Cardiac muscle cell (in vitro differentiated cells and primary cell): ENCODE measurements around the gene NDUFB5. TPM values are rescaled to one million over a fixed set of nuclear protein-coding genes. Genes with fewer than 3 reads are reported as not detected.
A peak's percentile ranks its signal among the peaks of the same experiment; 100 is the strongest.

Experiments used
- DNase-seq, 2 donors: peaks; one replicate each; pipeline versions ENCODE4 v3.0.0 to v3.0.0-alpha.2; 2010 to 2017; ENCODE audit warnings: low read depth in 1 of 2, low spot score in 1 of 2
- H3K27ac ChIP-seq: fragments of 200-600 bp; sonication (generic); 2 replicates; pipeline ENCODE4 v1.5.1; 2016
- H3K27me3 ChIP-seq: fragments of 200-600 bp; sonication (generic); 2 replicates; pipeline ENCODE4 v1.6.0; 2016; ENCODE audit warnings: control low read depth
- H3K36me3 ChIP-seq: fragments of 200-600 bp; sonication (generic); 2 replicates; pipeline ENCODE4 v1.5.1; 2016; ENCODE audit warnings: control low read depth
- H3K4me1 ChIP-seq: fragments of 200-600 bp; sonication (generic); 2 replicates; pipeline ENCODE4 v1.8.1; 2017; ENCODE audit warnings: low read depth, mild to moderate bottlenecking, mixed run types
- H3K4me3 ChIP-seq: fragments of 200-600 bp; sonication (generic); 2 replicates; pipeline ENCODE4 v1.5.1; 2016; ENCODE audit warnings: mild to moderate bottlenecking
- H3K9me3 ChIP-seq: fragments of 200-600 bp; sonication (generic); 2 replicates; pipeline ENCODE4 v1.5.1; 2017; ENCODE audit warnings: low read depth, mild to moderate bottlenecking, control low read depth
- CTCF ChIP-seq: IDR thresholded peaks from 2 replicates; pipeline ENCODE4 v1.5.1; 2012; ENCODE audit warnings: low read depth, mild to moderate bottlenecking, low read length
- polyA plus RNA-seq: library from polyadenylated mRNA; unstranded; fragments of >200 nt; fragmentation: Nextera tagmentation; extraction: Ambion mirVana; gene quantifications from 2 replicates; pipeline ENCODE4 v1.2.1, GENCODE V29; 2016
- total RNA-seq: library from RNA; depleted of rRNA; stranded (reverse); fragments of >200 nt; gene quantifications from 2 replicates; pipeline ENCODE4 v1.2.3, GENCODE V29; 2016

NDUFB5 gene
- total and polyA plus RNA-seq, 2 experiments from 2014 or later: 140 to 309 TPM

GRCh38 chr3:179603321-179603720 is 1.3 kb upstream of the NDUFB5 start:
- Histone ChIP-seq H3K27ac (no peak overlapping the region), H3K4me1 (peaks cover 13% of the 10 kb centered on the region), H3K4me3 (peak overlapping the region; percentile 70), H3K9me3 (no peaks in the 10 kb centered on the region), H3K36me3 (peaks cover 35% of the 10 kb centered on the region), H3K27me3 (no peaks in the 10 kb centered on the region)
- no peak for TF ChIP-seq CTCF
- DNase-seq: no peak

- Histone ChIP-seq H3K27ac (peak overlapping the region; percentile 97), H3K4me1 (peaks cover 13% of the 10 kb centered on the region), H3K4me3 (peak overlapping the region; percentile 70), H3K9me3 (no peaks in the 10 kb centered on the region), H3K27me3 (no peaks in the 10 kb centered on the region), H3K36me3 (peaks cover 30% of the 10 kb centered on the region)
- TF ChIP-seq CTCF: no peak
- DNase-seq: no peak
These were observed 763 bp upstream of the NDUFB5 start for GRCh38 chr3:179603831-179604230.

- H3K9me3 ChIP-seq: no peaks in the 10 kb centered on the region
- H3K36me3 ChIP-seq: peaks cover 8% of the 10 kb centered on the region
- H3K4me1 ChIP-seq: peaks cover 13% of the 10 kb centered on the region
- TF ChIP-seq CTCF: no peak
- H3K27me3 ChIP-seq: no peaks in the 10 kb centered on the region
- H3K4me3 ChIP-seq: no peak overlapping the region
- H3K27ac ChIP-seq: no peak overlapping the region
- no peak for DNase-seq
These were observed 2.0 kb downstream of the NDUFB5 start for GRCh38 chr3:179606534-179607085.

- no peak for DNase-seq
- no peak for TF ChIP-seq CTCF
- H3K36me3 ChIP-seq: peaks cover 3% of the 10 kb centered on the region
These were observed 4.5 kb downstream of the NDUFB5 start for GRCh38 chr3:179608931-179609720.

GRCh38 chr3:179610066-179610465 is 5.5 kb downstream of the NDUFB5 start:
- DNase-seq: no peak
- Histone ChIP-seq H3K4me1 (peaks cover 6% of the 10 kb centered on the region), H3K27me3 (no peaks in the 10 kb centered on the region), H3K36me3 (peaks cover 7% of the 10 kb centered on the region), H3K27ac (no peak overlapping the region), H3K9me3 (no peaks in the 10 kb centered on the region), H3K4me3 (no peak overlapping the region)
- TF ChIP-seq CTCF: no peak

More at GRCh38 chr3:179608931-179609720, 4.5 kb downstream of the NDUFB5 start:
- Histone ChIP-seq H3K4me3 (no peak overlapping the region), H3K9me3 (no peaks in the 10 kb centered on the region), H3K4me1 (peaks cover 6% of the 10 kb centered on the region), H3K27me3 (no peaks in the 10 kb centered on the region), H3K27ac (no peak overlapping the region)
